Measurements from ENCODE around the gene PMCH.
A peak's percentile ranks its signal among the peaks of the same experiment; 100 is the strongest.
"Not testable (repeated sequence)": the region's sequence is repeated elsewhere in the genome, so short reads cannot be mapped to it uniquely, and the experiment has no call there.

Gene PMCH

GRCh38 chr12:102172436-102172835 is 25.2 kb downstream of the PMCH start:
- H3K36me3 Mint-ChIP-seq (ENCODE audit: low read depth): peaks cover 13% of the 10 kb centered on the region
- no peaks in the 10 kb centered on the region for H3K9me3 Mint-ChIP-seq
- peaks cover 7% of the 10 kb centered on the region for H3K4me1 Mint-ChIP-seq (ENCODE audit: low read depth)
- H3K4me3 Mint-ChIP-seq: no peak overlapping the region
- no peak overlapping the region for H3K27ac Mint-ChIP-seq
- no peaks in the 10 kb centered on the region for H3K27me3 Mint-ChIP-seq (ENCODE audit: low read depth)

- Mint-ChIP-seq H3K9me3 (no peaks in the 10 kb centered on the region), H3K36me3 (ENCODE audit: low read depth) (peaks cover 13% of the 10 kb centered on the region), H3K4me1 (ENCODE audit: low read depth) (peaks cover 10% of the 10 kb centered on the region), H3K27ac (no peak overlapping the region), H3K27me3 (ENCODE audit: low read depth) (no peaks in the 10 kb centered on the region), H3K4me3 (no peak overlapping the region)
Observed at GRCh38 chr12:102171951-102172350, 25.7 kb downstream of the PMCH start.

GRCh38 chr12:102169922-102170621 is 27.6 kb downstream of the PMCH start:
- no peaks in the 10 kb centered on the region for H3K9me3 Mint-ChIP-seq
- no peaks in the 10 kb centered on the region for H3K27me3 Mint-ChIP-seq (ENCODE audit: low read depth)
- no peak overlapping the region for H3K4me3 Mint-ChIP-seq
- H3K4me1 Mint-ChIP-seq (ENCODE audit: low read depth): peaks cover 11% of the 10 kb centered on the region
- H3K36me3 Mint-ChIP-seq (ENCODE audit: low read depth): peaks cover 18% of the 10 kb centered on the region
- no peak overlapping the region for H3K27ac Mint-ChIP-seq

GRCh38 chr12:102167821-102168604 is 29.6 kb downstream of the PMCH start:
- Mint-ChIP-seq H3K36me3 (ENCODE audit: low read depth) (peaks cover 22% of the 10 kb centered on the region), H3K27me3 (ENCODE audit: low read depth) (no peaks in the 10 kb centered on the region), H3K9me3 (no peaks in the 10 kb centered on the region), H3K4me1 (ENCODE audit: low read depth) (peaks cover 11% of the 10 kb centered on the region), H3K27ac (peak overlapping the region; percentile 35), H3K4me3 (no peak overlapping the region)

GRCh38 chr12:102163383-102163782 is 34.2 kb downstream of the PMCH start:
- no peak overlapping the region for H3K27ac Mint-ChIP-seq
- H3K4me3 Mint-ChIP-seq: no peak overlapping the region
- no peaks in the 10 kb centered on the region for H3K9me3 Mint-ChIP-seq
- H3K27me3 Mint-ChIP-seq (ENCODE audit: low read depth): no peaks in the 10 kb centered on the region
- peaks cover 8% of the 10 kb centered on the region for H3K4me1 Mint-ChIP-seq (ENCODE audit: low read depth)
- peaks cover 19% of the 10 kb centered on the region for H3K36me3 Mint-ChIP-seq (ENCODE audit: low read depth)

GRCh38 chr12:102155206-102155605 is 42.4 kb downstream of the PMCH start:
- H3K27me3 Mint-ChIP-seq (ENCODE audit: low read depth); H3K27ac Mint-ChIP-seq; H3K9me3 Mint-ChIP-seq: not testable (repeated sequence)

GRCh38 chr12:102147062-102147587 is 50.5 kb downstream of the PMCH start:
- Mint-ChIP-seq H3K4me1 (ENCODE audit: low read depth) (peaks cover 16% of the 10 kb centered on the region), H3K36me3 (ENCODE audit: low read depth) (peaks cover 26% of the 10 kb centered on the region)
- not testable (repeated sequence) for H3K9me3 Mint-ChIP-seq; H3K4me3 Mint-ChIP-seq; H3K27me3 Mint-ChIP-seq (ENCODE audit: low read depth); H3K27ac Mint-ChIP-seq

More at GRCh38 chr12:102155206-102155605, 42.4 kb downstream of the PMCH start:
- H3K4me1 Mint-ChIP-seq (ENCODE audit: low read depth); H3K4me3 Mint-ChIP-seq: not testable (repeated sequence)
- peaks cover 18% of the 10 kb centered on the region for H3K36me3 Mint-ChIP-seq (ENCODE audit: low read depth)

Data from T-helper 1 cell treated with Interleukin-12 subunit alpha and Interleukin-12 subunit beta and Interleukin-4 antibody, amounts not matched to agents 30 μg/mL and 1 μg/mL, for 36 hours (primary cell).